Stimulated activated CD8-positive, alpha-beta memory T cell treated with anti-CD3 and anti-CD28 coated beads, Interleukin-15, amount 100 ng/mL, for 48 hours (primary cell): ENCODE results near the gene SYT12.
"Not testable (repeated sequence)": the region's sequence is repeated elsewhere in the genome, so short reads cannot be mapped to it uniquely, and the experiment has no call there.

Experiments used
- DNase-seq, 2 donors: peaks; one replicate each; pipeline ENCODE4 v3.0.0-alpha.2; 2020; ENCODE audit warnings: low read depth in 2 of 2

Gene SYT12

DNA sequence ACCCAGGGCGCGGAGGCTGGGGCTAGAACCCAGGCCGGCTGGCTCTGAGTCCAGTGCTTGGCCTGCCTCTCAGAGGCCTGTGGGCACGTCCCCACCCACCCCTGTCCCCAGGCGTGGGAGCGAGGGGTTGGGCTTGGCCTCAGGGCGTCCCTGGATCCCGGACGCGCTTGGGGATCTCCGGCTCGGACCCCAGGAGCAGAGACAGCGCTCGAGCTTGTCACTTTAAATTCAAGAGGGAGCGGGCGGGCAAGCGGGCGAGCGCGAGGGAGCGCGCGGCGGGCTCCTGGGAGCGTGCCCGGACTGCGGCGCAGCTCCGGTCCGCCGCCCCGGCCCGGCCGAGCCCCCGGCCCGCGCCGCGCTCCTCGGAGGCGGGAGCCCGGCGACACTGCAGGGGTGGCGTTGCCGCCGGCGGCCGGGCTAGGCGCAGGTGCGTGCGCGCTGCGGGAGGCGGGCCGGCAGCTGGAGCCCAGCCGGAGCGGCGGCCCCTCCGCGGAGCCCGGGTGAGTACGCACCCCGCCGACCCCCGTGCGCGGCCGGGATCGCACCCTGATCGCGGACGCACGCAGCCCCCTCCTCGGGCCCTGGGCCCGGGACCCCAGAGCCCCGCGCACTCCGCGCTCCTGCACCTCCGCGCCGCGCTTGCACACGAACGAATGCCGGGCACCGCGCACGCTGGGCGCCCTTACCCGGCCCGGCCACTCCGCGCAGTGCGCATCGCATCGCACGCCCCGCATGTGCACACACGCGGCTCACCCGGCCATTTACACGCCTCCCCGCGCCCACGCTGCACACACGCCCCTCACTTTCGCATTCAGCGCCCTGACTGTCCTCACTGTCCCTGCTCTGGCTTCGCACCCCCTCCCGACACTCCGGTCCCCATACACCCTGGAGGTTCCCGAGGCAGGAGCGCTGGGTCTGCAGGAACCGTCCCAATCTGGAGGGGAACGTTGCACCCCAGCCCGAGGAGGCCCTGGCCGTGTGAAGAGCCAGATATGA lies at the start of gene SYT12:
SYT12 (plus strand) TSS at position 174 of the 996 bp plus-strand sequence. CDS start 7,011 bp downstream, outside the sequence.
- no peak for DNase-seq

GRCh38 chr11:66973956-66974580 lies 48.9 kb upstream of the SYT12 start:
- no peak for DNase-seq

GRCh38 chr11:66974724-66975404 lies 48.1 kb upstream of the SYT12 start, which contains the start of gene C11orf86:
Gene C11orf86 (plus strand): TSS chr11:66975304. CDS start chr11:66975363, 59 bp downstream.
- DNase-seq = no peak

- no peak for DNase-seq
Measured at GRCh38 chr11:66975405-66976027, 47.4 kb upstream of the SYT12 start.

DNA sequence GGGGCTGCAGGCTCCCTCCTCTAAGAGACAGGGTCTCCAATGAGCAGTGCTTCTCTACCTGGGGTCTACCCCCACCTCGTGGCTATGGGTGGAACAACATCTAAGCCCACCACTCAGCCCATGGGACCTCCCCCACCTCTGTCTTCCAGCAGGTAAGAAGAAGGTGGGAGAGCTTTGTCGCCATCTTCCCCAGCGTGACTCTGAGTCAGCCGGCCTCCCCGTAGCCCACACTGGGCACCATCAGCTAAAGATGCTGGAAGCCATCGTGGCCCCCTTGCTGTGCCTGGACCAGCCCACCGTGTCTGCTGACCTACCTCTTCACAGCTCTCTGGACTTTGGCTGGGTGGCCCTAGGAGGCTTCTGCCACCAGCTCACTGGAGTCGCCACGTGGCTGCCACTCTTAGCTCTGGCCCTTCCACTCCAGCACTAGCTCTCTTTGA lies 46.9 kb upstream of the SYT12 start:
- no peak for DNase-seq

GRCh38 chr11:66976925-66977324 lies 46.0 kb upstream of the SYT12 start:
- no peak for DNase-seq

GRCh38 chr11:66978229-66978628 lies 44.7 kb upstream of the SYT12 start:
- DNase-seq = no peak

- no peak for DNase-seq
Measured at GRCh38 chr11:66978717-66979116, 44.2 kb upstream of the SYT12 start.

- DNase-seq = no peak
Measured at GRCh38 chr11:66979336-66979980, 43.5 kb upstream of the SYT12 start.

DNA sequence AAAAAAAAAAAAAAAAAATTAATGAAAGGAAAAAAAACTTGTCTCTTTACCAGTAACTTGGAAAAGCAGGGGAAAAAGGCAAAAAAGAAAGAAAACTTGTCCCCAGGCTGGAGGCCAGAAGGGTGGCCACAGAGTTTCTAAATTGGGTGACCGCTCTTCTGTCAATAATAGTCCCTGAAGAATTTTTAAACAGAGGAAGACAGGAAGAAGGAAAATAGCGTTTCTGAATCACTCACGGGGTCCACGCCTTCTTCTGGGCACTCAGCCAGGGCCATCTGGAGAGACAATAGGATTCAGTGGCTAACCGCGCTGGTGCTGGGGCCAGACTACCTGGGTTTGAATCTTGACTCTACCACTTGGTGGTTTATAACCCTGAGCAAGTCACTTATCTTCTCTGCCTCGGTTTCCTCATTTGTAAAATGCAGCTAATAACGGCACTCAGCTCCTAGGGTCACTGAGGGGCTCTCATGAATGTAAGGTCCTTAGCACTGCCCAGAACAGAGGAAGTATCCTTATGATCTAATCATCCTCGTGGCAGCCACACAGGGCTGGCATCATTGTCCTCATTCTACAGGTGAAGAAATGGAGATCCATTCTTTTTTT lies 40.9 kb upstream of the SYT12 start:
- peak in 1 of 2 donors; percentile 8 for DNase-seq

DNA sequence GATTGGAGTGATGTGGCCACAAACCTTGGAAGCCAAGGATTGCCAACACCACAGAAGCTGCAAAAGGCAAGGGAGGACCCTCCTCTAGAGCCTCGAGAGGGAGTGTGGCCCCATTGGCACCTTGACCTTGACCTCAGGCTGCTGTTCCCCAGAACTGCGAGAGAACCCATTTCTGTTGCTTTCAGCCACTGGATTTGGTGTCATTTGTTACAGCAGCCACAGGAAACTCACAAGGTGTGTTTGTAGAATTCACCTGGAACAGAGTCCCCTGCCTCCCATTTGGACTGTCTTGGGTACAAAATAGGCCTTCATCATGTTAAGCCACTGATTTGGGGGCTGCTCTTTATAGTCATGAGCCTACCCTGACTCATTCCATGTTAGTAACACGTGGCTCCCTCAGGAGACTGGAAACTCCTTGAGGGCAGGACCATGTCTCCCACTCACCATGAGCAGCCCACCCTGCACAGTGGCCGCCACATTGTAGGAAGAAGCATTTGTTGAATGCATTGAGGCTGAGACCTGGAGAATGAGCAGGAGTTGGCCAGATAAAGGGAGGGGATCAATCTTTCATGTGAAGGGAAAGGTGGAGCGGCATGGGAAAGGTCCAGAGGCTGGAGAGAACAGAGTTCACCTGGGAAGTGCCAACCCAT lies 39.5 kb upstream of the SYT12 start:
- DNase-seq = no peak

- DNase-seq = no peak
Measured at GRCh38 chr11:66985508-66986177, 37.3 kb upstream of the SYT12 start.

- DNase-seq = no peak
Measured at GRCh38 chr11:66986178-66986545, 36.8 kb upstream of the SYT12 start.

DNA sequence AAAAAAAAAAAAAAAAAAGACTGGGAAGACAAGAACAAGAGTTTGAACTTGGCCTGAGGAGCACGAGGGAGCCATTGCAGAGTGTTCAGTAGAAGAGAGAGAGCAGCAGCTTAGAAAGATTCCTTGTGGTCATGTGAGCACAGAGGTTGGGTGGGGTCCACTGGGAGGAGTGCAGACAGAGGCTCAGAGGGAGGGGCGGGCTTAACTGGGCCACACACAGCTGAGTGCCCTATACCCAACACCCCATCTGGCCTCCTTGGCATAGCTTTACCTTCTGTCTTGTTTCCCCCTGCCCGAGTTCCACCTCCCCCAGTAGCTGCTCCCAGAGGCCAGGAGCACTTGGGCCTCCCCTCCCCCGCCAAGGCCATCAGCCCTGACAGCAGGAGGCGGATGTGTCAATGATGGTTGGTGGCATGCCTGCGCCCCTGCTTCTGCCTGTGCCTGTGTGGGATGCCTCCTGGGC lies 35.7 kb upstream of the SYT12 start:
- no peak for DNase-seq

GRCh38 chr11:66987924-66988637 lies 34.9 kb upstream of the SYT12 start:
- DNase-seq = no peak

DNA sequence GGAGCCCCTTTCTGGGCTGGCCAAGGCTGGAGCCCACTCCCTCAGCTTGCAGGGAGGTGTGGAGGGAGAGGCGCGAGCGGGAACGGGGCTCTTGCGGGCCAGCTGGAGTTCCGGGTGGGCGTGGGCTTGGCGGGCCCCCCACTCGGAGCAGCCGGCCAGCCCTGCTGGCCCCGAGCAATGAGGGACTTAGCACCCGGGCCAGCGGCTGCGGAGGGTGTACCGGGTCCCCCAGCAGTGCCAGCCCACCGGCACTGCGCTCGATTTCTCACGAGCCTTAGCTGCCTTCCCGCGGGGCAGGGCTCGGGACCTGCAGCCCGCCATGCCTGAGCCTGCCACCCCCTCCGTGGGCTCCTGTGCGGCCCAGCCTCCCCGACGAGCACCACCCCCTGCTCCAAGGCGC lies 34.2 kb upstream of the SYT12 start:
- DNase-seq = not testable (repeated sequence)

DNA sequence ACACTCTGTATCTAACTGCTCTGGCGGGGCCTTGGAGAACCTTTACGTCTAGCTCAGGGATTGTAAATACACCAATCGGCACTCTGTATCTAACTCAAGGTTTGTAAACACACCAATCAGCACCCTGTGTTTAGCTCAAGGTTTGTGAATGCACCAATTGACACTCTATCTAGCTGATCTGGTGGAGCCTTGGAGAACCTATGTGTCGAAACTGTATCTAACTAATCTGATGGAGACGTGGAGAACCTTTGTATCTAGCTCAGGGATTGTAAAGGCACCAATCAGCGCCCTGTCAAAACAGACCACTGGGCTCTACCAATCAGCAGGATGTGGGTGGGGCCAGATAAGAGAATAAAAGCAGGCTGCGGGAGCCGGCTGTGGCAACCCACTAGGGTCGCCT lies 33.6 kb upstream of the SYT12 start:
- not testable (repeated sequence) for DNase-seq

GRCh38 chr11:66992041-66992440 lies 30.9 kb upstream of the SYT12 start:
- DNase-seq = no peak
